ENCODE data around the gene BIRC7.
"Not testable (repeated sequence)": the region's sequence is repeated elsewhere in the genome, so short reads cannot be mapped to it uniquely, and the experiment has no call there.

BIRC7 gene

DNA sequence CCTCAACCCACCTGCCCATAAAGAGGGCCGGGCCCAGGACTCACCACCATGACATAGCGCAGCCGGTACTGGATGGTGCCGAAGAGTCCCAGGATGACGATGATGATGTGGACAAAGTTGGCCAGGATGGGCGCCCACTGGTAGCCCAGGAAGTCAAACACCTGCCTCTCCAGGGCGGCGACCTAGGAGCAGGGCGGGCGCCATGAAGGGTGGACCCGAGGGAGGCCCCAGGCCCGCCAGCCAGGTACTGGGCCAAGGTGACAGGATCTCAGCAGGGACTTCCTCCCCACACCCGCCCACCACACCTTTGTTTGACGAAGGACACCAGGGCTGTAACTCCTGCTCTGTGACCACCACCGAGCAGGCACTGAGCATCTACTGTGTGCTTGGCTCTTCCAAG is 14.2 kb downstream of the BIRC7 start:
- no peak for DNase-seq

DNA sequence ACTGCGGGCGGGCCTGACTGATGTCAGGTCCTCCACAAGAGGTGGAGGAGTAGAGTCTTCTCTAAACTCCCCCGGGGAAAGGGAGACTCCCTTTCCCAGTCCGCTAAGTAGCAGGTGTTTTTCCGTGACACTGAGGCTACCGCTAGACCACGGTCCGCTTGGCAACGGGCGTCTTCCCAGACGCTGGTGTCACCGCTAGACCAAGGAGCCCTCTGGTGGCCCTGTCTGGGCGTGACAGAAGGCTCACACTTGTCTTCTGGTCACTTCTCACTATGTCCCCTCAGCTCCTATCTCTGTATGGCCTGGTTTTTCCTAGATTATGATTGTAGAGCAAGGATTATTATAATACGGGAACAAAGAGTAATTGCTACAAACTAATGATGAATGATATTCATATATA is 15.6 kb downstream of the BIRC7 start:
- DNase-seq = not testable (repeated sequence)

DNA sequence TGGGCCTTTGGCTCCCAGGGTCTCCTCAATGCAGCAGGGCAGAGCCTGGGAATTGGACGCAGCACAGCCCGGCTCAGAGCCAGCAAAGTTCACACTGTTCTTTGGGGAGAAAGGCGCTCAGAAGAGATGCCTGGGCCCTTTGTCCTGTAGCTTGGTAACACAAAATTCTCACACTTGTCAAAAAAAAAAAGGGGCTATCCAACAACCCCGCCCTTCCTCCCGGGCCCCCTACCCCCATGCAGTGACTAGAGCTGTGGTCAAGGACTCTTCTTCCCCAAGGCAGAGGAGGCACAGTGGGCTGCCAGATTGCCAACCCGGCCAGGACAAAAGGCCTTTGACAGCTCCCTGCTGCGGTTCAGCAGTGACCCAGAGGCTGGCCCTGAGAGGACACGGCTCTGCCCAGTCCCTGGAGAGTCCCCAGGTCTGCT is 16.6 kb downstream of the BIRC7 start:
- no peak for DNase-seq

DNA sequence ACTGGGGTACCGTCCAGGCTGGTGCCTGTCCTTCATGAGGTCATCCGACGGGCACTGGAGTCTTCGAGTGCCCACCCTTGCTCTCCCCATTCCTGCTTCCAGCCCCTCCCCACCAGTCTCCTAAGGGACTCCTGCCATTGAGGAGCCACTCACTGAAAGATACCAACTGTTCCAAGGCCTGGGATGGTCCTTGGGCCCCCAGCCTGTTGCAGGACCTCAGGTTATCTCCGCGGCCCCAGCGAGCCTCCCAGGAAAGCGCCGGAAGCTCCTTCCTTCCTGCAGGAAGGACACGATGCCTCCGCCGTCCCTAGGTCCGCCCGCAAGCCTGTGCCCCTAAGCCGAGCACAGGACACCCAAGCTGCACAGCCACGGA is 17.3 kb downstream of the BIRC7 start:
- DNase-seq = no peak

DNA sequence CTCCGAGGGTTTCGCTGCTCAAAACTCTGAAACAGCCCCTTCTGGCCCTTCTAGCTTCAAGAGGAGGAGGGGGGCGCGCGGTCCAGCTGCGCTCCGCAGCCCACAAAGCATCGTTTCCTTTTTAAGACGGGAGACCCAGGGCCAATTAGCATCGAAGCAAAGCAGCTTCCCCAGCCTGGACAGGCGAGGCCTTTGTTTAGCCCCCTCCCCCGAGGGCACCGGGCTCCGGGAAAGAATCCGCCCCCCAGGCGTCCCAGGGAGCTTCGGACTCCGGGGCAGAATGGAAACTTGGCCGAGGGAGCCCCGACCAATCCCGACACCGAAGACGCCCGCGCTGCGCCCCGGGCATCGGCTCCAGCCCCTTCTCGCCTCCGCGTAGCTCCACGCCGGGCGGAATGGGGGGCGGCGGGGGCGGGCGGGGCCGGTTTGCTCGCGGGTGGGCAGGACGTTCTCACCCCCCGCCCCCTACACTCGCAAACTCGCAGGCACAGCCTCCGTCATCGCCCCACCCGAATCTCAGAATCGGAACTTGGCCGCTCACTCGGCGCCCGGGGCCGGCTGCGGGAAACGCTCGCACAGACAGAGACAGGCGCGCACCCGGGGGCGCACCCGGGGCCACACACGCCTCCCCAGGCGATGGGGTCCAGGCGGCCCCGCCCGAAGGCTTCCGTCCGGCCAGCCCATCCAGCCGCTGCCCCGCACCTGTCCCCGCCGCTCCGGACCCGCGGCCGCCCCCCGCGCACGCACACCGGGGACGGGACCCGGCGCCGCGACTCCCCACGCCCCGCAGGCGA is 17.9 kb downstream of the BIRC7 start:
- no peak for DNase-seq

DNA sequence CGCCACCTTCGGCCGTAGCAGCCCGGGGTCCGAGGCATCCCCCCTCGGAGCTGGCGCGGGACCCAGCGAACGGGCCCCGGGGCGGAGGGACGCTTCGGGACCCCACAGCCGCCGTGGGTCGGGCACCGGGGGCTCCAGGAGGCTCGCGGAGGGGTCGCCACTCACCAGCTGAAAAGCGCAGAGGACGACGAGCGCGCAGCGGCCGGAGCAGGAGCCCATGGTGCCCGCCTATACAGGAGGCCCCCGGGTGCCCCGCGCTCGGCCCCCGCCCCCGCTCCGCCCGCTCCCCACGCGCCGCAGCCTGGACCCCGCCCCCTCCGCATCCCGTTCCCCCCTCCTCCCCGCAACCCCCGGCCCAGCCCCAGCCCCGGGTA is 18.5 kb downstream of the BIRC7 start, which contains the start of gene NKAIN4:
Gene NKAIN4, minus strand, starts transcription at position 232 of the 374 bp plus-strand sequence. Its CDS starts 13 bp downstream, at position 219.
- DNase-seq = no peak

DNA sequence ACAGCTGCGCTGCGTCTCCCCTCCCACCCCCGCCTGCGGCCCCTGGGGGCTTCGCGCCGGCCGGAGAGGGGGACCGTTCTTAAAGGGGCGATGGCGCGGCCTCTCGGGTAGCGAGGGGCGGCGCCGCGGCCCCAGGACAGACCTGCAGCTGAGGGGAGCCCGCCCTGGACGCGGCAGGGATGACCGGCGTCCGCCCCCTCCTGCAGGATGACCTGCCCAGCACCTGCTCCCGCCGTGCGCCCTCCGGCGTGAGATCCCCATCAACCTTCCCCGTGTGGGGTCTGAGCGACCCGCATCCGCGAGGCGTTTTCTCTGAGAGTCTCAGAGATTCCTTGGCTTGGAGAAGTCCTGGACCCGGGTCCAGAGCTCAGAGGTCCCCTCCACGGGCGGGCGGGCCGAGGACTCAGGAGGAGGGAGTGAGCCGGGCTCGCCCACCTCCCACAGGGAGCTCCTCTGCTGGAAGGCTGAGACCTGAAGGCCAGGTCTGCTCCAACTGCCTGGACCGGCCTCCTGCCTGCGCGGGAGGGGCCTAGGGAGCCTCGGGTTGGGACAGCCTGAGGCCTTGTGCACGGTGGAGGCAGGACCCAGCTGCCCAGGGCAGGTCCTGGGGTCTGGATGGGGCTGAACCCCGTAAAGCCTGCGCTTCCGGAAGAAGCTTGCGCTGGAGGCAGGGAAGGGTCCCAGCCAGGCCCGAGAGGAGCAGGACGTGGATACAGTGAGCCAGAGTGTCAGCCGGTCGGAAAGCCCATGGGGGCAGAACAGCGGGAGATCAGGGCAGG is 19.1 kb downstream of the BIRC7 start:
- DNase-seq = no peak

DNA sequence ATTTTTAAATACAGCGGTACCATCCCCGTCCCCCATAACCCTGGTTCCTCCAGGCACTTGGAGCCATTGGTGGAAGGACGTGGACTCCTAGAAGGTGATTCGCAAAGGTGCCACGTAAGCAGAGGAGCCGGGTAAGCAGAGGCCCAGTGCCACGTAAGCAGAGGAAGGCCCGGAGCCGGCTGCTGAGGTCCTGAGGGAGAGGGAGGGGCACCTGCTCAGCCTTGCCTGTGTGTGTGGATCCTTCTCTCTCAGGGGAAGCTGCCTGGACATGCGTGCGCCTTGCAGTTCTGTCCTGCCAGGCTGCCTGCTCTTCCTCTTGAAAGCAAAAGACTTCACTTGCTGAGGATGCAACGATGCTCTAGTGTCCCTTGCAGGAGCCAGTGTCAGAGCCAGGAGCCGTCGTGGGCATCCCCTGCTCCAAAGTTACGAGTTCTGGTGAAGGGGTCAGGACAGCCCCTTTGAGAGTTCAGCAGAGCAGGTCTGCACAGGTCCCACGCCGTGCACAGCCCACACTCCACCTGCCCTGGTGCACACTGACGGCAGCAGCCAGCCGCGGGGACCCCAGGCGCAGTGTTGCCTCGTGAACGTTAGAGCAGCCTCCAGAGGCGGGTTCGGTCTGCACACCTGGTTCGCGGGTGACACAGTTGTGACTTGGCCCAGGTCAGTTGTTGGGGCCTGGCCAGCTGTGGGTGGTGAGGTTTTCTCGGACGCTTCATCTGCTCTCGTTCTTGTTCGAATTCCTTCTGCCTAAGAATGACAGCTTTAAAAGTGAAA is 20.4 kb downstream of the BIRC7 start:
- no peak for DNase-seq

DNA sequence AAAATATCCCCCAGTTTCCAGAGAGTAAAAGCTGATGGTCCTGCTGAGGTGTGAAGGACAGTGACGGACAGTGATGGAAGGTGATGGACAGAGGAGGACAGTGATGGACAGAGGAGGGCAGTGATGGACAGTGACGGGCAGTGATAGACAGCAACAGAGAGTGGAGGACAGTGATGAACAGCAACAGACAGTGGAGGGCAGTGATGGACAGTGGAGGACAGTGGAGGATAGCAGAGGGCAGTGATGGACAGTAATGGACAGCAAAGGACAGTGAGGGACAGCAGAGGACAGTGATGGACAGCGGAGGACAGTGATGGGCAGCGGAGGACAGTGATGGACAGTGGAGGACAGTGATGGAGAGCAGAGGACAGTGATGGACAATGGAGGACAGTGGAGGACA is 21.2 kb downstream of the BIRC7 start:
- no peak for DNase-seq

DNA sequence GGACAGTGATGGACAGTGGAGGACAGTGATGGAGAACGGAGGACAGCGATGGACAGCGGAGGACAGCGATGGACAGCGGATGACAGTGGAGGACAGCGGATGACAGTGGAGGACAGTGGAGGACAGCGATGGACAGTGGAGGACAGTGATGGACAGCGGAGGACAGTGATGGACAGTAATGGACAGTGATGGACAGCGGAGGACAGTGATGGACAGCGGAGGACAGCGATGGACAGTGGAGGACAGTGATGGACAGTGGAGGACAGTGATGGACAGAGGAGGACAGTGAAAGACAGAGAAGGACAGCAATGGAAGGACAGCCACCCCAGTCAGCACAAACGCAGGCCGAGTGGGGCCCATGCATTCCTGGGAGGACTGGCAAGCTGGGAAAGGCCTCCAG is 21.9 kb downstream of the BIRC7 start:
- DNase-seq = no peak

DNA sequence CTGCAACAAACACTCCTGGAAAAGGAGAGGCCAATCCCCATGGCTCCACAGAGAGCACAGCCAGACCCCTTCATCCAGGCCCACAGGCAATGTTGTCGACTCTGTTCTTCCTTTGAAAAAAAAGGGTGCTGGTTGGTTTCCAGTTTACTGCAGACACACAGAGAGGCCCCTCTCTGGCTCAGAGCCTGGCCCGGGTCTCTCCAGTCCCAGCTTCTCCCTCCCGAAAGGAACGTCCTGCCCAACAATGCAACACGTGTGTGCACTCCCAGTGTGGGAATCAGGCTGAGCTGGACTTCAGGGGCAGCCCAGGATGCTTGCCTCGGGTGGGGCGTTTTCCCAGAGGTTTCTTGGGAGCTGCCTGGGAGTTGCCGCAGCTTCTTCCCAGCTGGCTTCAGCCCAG is 23.1 kb downstream of the BIRC7 start:
- no peak for DNase-seq

DNA sequence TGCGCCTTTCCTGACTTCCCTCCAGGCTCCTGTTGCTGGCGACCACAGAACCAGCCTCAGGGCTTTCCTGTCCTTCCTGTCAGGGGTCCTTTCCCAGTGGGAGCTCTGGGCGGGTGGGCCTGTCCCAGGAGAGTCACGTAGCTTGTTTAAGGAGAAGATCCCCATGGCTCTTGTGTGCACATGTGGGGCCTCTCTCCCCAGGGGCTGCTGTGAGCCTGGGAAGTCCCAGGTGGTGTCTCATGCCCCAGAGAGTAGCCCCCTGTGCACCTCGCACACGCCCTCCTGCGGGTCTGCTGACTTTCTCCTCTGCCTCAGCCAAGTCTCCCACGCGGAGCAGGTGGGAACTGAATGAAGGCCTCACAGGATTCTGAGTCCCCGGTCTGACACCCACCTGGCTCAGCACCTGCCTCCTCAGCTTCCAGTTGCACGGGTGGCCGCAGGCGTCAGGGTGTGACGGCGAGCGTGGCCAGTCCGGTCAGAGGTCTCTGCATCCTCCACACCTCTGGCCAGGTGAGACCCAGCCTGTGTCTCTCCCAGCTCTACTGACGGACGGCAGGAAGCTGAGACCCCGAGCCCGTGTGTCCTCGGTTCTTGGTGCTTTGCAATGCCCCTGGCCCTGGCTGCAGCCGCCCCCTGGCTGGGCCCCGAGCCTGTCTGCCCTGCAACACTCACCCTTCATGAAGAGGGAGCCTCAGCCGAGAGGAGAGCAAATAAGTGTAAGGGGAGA is 24.2 kb downstream of the BIRC7 start:
- no peak for DNase-seq

DNA sequence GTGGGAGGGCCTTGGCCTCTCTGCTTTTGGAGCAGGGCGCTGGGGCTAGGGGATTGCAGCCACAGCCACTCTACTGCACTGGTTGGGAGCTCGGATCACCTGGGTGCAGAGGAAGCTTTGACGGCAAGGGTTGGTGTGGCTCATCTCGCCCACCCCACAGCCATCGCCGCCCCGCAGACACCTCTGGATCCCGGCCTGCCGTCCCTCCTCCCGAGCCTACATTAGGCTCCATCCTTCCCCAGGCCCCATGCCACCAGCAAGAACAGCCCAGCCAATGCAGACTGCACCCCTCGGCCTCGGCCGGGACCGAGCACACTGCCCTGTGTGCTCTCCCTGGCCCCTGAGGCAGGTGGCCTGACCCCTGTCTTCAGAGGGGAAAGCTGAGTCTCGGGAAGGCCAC is 24.8 kb downstream of the BIRC7 start:
- no peak for DNase-seq

DNA sequence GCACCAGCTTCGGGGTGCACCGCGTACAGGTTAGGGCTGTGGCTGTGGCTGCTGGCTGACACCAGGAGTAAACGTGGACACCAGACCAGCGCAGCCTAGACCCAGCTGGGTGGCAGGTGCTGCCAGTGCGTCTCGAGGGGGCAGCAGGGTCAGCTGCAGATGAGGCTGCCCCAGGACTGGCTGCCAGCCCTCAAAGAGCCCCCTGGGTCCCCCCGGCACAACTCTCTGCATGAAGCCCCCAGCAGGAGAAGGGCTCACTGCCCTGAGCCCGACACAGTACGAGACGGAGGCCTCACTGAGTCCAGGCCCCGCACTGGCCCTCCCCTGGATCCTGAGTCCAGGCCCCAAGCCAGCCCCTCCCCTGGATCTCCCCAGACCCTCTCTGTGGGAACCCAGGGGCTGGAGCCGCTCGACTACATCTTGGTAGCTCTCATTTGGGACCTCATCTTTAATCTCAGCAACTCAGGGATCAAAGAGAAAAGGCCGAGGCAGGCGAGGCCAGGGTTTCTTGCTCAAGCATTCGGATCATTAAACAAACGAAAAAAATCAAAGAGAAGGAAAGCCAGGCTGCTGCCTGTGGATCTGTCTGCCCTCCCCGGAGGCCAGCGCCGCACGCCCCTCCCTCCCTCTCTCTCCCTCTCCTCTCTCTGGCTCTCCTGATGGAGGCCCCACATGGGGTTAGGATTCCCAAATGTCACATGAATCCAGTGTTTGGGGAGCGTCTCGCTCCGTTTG is 25.5 kb downstream of the BIRC7 start:
- no peak for DNase-seq

DNA sequence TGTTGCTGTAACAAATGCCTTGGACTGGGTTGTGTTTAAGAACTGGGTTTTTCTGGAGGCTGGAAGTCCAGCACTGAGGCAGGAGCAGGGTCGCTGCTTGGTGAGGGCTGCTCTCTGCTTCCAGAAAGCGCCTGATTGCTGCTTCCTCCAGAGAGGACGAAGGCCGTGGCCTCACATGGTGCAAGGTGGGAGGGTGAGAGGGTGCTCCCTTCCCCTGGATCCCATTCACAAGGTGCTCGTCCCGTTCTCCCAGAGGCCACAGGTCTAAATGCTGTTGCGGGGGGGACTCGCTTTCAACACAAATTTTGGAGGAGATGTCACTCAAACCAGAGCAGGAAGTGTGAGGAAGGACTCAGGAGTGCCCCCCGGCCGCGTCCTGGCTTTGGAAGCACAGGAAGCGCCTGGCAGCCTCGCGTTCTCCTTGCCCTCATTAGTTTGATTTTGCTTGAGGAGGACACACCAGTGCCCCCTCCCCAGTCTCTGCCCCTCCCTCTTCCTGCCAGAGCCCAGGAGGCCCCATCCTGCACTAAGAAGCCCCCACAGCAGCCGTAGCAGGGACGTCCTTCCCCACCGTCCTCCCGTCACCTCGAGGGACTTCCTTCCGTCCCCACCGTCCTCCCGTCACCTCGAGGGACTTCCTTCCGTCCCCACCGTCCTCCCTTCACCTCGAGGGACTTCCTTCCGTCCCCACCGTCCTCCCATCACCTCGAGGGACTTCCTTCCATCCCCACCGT is 26.3 kb downstream of the BIRC7 start:
- no peak for DNase-seq

DNA sequence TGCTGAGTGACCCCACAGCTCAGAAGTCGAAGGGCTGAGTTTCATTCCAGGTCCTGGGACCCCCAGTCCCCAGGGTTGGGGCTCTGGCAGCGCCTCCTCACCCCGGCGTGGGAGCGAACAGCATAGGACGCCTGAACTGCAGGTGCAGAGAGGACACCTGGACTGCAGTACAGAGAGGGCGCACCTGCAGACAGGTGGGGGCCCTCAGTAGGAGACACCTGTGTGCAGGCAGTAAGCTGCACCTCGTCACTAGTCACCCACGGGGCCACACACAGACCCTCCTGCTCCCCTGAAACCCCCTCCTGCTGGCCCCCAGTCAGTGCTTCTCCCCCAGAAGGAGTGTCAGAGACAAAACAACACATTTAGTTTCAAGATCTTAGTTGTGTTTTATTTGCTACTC is 27.1 kb downstream of the BIRC7 start:
- no peak for DNase-seq

DNA sequence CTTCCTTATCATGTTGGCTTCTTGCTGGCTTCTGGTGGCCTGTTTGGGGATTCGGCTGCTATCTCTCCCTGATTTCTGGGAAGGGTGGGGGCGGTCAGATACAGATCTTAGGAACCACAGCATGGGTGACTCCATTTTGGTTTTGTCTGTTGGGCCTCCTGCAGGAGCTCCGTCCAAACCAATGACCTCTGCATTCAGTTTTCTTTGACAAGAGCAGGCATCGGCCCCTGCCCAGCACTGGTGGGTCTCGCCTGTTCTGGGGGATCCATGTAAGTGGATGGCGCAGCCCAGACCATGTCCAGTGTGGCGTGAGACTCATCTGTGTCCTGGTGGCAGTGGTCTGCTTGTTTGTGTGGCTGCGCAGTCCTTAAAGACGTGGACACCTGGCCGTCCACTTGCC is 28.3 kb downstream of the BIRC7 start:
- DNase-seq = no peak

DNA sequence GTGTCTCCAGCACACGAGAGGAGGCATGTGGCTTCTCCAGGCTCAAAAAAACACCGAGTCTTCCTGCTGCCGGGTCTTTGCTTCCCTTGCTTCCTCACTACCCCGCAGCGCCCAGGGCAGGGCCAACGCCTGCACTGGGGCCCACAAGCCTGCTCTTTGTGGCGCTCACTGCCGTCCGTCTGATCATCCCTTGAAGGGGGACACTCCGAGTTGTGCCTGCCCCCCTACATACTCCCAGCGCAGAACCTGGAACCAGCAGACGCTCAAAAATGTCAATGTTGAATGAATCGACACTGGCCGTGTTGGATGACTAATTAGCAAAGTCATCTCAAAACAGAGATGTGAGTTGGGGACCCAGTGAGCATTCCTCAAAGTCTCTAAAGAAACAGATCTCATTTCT is 28.8 kb downstream of the BIRC7 start:
- DNase-seq = no peak

DNA sequence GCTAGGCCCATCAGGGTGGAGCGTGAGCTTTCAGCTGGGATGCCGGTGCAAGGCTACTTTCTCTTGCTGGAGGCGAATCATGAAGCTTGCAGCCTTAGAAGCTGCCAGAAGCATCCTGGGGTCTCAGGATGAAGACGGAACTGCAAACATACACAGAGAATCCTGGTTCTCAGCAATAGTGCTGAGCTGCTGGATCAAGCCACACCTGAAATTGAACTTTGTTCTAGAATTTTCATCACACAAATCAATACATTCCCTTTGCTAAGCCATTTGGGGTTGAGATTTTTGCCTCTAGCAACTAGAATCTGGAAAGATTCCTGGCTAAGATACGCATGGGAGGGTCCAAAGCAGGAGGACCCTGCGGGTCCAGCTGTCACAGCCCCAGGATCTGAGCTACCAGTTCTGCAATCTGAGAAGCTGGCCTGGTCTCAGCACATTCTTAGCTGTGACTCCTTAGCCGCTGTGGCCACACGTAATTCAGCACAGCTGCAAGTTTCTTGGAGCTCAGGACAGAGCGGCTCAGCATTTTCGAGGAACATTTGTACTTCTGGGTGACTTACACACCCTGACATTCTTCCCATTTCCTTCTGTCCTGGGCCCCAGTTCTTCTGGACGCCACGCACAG is 30.3 kb downstream of the BIRC7 start:
- no peak for DNase-seq

DNA sequence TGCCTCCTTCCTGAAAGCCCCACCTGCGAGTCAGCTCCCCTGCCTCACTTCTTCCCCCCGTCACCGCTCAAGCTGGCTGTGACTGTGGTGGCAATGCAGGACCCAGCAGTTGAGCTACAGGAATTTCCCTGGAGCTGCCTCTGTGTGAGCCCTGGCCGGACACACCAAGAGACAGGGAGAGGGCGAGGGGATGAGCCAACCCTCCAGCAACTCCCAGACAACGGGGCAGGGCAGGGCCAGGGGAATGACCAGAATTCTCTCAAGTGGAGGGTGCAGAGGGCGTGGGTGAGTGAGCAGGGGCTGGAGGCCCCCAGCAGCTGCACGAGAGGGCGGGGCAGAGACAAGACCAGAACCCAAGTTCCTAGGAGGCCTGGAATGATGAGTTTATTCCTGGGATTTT is 32.0 kb downstream of the BIRC7 start:
- DNase-seq = no peak

DNA sequence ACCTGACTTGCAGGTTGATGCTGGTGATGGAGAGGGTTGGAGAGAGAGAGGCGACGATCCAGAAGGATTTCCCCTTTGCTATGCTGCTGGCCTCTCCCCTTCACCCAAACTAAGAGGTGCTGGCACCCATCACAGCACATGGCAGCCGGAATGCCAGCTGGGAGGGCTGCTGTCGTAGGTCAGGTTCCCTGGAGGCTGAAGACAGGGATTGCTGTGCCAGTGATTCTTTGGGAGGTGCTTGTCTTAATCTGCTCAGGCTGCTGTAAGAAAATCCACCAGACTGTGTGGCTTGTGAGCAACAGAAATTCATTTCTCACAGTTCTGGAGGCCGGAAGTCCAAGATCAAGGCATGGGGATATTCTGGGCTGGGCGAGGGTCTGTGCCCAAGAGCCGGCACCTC is 32.6 kb downstream of the BIRC7 start:
- no peak for DNase-seq
